ENCODE results near the gene PCDHGA10.
"Not testable (repeated sequence)": the region's sequence is repeated elsewhere in the genome, so short reads cannot be mapped to it uniquely, and the experiment has no call there.

Gene PCDHGA10

DNA sequence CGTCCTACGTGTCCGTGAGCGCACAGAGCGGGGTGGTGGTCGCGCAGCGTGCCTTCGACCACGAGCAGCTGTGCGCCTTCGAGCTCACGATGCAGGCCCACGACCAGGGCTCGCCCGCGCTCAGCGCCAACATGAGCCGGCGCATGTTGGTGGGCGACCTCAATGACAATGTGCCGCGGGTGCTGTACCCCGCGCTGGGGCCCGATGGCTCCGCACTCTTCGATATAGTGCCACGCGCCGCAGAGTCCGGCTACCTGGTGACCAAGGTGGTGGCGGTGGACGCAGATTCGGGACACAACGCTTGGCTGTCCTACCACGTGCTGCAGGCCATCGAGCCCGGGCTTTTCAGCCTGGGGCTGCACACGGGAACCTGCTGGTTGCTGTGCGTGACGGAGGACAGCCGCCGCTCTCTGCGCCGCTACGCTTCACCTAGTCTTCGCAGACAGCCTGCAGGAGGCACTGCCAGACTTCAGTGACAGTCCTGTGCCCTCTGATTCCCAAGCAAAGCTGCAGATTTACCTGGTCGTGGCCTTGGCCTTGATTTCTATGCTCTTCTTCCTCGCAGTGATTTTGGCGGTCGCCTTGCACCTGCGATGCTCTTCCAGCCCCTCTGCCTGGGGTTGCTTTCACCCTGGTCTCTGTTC, 15.1 kb downstream of the PCDHGA10 start:
- DNase-seq, result no peak

GRCh38 chr5:141430332-141431113, 17.7 kb downstream of the PCDHGA10 start, which contains the start of gene PCDHGA12:
TSS of gene PCDHGA12 (plus strand) at chr5:141430507. CDS start at chr5:141430760, 253 bp downstream.
- DNase-seq, result peak; percentile 42

DNA sequence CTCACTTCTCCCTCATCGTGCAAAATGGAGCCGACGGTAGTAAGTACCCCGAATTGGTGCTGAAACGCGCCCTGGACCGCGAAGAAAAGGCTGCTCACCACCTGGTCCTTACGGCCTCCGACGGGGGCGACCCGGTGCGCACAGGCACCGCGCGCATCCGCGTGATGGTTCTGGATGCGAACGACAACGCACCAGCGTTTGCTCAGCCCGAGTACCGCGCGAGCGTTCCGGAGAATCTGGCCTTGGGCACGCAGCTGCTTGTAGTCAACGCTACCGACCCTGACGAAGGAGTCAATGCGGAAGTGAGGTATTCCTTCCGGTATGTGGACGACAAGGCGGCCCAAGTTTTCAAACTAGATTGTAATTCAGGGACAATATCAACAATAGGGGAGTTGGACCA, 18.5 kb downstream of the PCDHGA10 start:
- no peak for DNase-seq

DNA sequence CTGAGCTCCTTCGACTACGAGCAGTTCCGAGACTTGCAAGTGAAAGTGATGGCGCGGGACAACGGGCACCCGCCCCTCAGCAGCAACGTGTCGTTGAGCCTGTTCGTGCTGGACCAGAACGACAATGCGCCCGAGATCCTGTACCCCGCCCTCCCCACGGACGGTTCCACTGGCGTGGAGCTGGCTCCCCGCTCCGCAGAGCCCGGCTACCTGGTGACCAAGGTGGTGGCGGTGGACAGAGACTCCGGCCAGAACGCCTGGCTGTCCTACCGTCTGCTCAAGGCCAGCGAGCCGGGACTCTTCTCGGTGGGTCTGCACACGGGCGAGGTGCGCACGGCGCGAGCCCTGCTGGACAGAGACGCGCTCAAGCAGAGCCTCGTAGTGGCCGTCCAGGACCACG, 19.5 kb downstream of the PCDHGA10 start:
- not testable (repeated sequence) for DNase-seq

- not testable (repeated sequence) for DNase-seq
Measured at GRCh38 chr5:141432726-141433125, 19.9 kb downstream of the PCDHGA10 start.

DNA sequence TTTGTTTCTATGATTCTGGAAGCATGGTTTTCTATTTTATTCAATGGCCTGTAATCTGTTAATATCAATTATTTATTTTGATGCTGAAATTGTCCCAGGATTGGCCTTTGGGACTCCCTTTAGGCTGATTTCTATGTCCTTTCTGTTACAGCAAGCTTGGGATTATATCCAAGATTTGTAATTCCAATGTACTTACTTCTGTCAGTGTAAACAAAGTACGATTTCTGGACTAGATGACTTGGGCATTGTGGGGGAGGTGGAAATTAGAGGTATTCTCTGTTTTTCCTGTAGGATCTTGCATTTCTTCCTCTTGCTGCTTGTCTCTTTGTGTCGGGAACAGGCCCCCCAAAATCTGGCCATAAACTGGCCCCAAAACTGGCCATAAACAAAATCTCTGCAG, 21.2 kb downstream of the PCDHGA10 start:
- no peak for DNase-seq

GRCh38 chr5:141437221-141437620, 24.4 kb downstream of the PCDHGA10 start:
- DNase-seq, result no peak

- DNase-seq, result no peak
Measured at GRCh38 chr5:141439411-141440141, 26.8 kb downstream of the PCDHGA10 start.

DNA sequence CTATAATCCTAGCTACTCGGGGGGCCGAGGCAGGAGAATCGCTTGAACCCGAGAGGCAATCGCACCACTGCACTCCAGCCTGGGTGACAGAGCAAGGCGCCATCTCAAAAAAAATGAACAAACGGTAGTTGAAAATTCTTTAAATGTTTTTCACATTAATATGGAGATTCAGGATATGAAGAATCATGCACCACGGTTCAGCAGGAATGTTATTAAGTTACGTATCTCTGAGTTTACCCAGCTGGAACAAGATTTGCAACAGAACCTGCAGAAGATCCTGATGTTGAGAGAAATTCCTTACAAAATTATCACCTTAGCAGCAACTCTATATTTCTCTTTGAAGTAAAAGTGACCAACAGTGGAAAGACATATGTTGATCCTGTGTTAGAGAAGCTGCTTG, 27.6 kb downstream of the PCDHGA10 start:
- DNase-seq, result no peak

- no peak for DNase-seq
Measured at GRCh38 chr5:141441571-141442170, 28.9 kb downstream of the PCDHGA10 start.

DNA sequence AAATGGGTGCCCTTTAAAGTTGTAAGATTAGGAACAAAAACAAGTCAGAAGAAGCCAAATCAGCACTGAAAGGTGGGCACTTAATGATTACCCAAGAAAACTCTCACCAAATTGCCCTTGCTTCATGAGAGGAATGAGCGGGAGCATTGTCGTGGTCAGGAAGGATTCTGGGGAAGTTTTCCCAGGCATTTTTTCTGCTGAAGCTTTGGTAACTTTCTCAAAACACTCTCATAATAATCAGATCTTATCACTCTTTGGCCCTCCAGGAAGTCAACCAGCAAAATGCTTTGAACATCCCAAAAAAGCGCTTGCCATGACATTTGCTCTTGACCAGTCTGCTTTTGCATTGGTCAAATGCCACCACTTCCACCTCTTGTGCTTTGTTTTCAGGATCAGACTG, 52.6 kb downstream of the PCDHGA10 start:
- DNase-seq, result no peak
